Measurements from ENCODE around the gene DHRSX.

- TF ChIP-seq CTCF (IDR thresholded peaks at IDR 0.05) = no peak
- TF ChIP-seq EP300 (IDR thresholded peaks at IDR 0.05) = no peak
- no peak for TF ChIP-seq POLR2A (IDR thresholded peaks at IDR 0.05; ENCODE audit: low read depth)
Measured at GRCh38 chrX:2226182-2226581, 274.6 kb downstream of the DHRSX start.

Data from esophagus muscularis mucosa (tissue), 4 donors.